ENCODE results near the gene DLX4. TPM values are rescaled to one million over a fixed set of nuclear protein-coding genes. Genes with fewer than 3 reads are reported as not detected.

DLX4 gene
- total RNA-seq, 4 donors from 2014 or later, result 0.13 to 0.67 TPM; not detected in 2

- H3K36me3 ChIP-seq, result no peaks in the 10 kb centered on the region
- no peak for TF ChIP-seq POLR2A (IDR thresholded peaks at IDR 0.05)
- TF ChIP-seq CTCF (IDR thresholded peaks at IDR 0.05), result no peak
- intact Hi-C loops (cut with DNase I), result no loop called here
- peaks cover 13 to 100% (median 53%) of the 10 kb centered on the region in 4 donors for H3K27me3 ChIP-seq
- no peak for DNase-seq
- no peaks in the 10 kb centered on the region for H3K9me3 ChIP-seq
- WGBS, 2 donors, result 7 to 22% methylated on average over 3 to 22 of the region's 35 CpGs
- peak overlapping the region in 2 of 4 donors; percentile 28 to 47 for H3K4me3 ChIP-seq
- H3K27ac ChIP-seq, result no peak overlapping the region
- H3K4me1 ChIP-seq, result peaks cover 25 to 54% (median 29%) of the 10 kb centered on the region in 3 donors
Measured at GRCh38 chr17:49971199-49971847, 2.3 kb downstream of the DLX4 start.

- Histone ChIP-seq H3K4me3 (peak overlapping the region in 2 of 4 donors; percentile 28 to 47), H3K27ac (no peak overlapping the region), H3K4me1 (peaks cover 25 to 61% (median 29%) of the 10 kb centered on the region in 3 donors), H3K9me3 (no peaks in the 10 kb centered on the region), H3K27me3 (peaks cover 9 to 100% (median 49%) of the 10 kb centered on the region in 4 donors), H3K36me3 (no peaks in the 10 kb centered on the region)
- intact Hi-C loops (cut with DNase I), result no loop called here
- no peak for DNase-seq
- WGBS, 2 donors, result 0 to 2% methylated on average over 13 to 14 of the region's 55 CpGs
- TF ChIP-seq CTCF (IDR thresholded peaks at IDR 0.05) (no peak), POLR2A (IDR thresholded peaks at IDR 0.05) (no peak)
Measured at GRCh38 chr17:49971848-49972485, 3.0 kb downstream of the DLX4 start.

- peak overlapping the region in 1 of 4 donors; percentile 47 for H3K4me3 ChIP-seq
- no peak for DNase-seq
Measured at GRCh38 chr17:49972486-49973270, 3.7 kb downstream of the DLX4 start.

GRCh38 chr17:49973271-49973615, 4.3 kb downstream of the DLX4 start:
- Histone ChIP-seq H3K36me3 (no peaks in the 10 kb centered on the region), H3K4me3 (no peak overlapping the region), H3K27me3 (peaks cover 9 to 96% (median 49%) of the 10 kb centered on the region in 4 donors), H3K27ac (no peak overlapping the region), H3K4me1 (peaks cover 28 to 68% (median 29%) of the 10 kb centered on the region in 3 donors), H3K9me3 (no peaks in the 10 kb centered on the region)
- WGBS, 2 donors, result 53 to 67% methylated on average over 1 to 2 of the region's 2 CpGs
- no peak for DNase-seq
- TF ChIP-seq CTCF (IDR thresholded peaks at IDR 0.05), result no peak
- TF ChIP-seq POLR2A (IDR thresholded peaks at IDR 0.05), result no peak
- intact Hi-C loops (cut with DNase I), result no loop called here

More at GRCh38 chr17:49972486-49973270, 3.7 kb downstream of the DLX4 start:
- peaks cover 9 to 98% (median 49%) of the 10 kb centered on the region in 4 donors for H3K27me3 ChIP-seq
- 45 to 61% methylated on average over 33 to 35 of the region's 57 CpGs for WGBS, 2 donors
- intact Hi-C loops (cut with DNase I), result no loop called here
- H3K9me3 ChIP-seq, result no peaks in the 10 kb centered on the region
- peaks cover 29 to 65% (median 30%) of the 10 kb centered on the region in 3 donors for H3K4me1 ChIP-seq
- no peak overlapping the region for H3K27ac ChIP-seq
- TF ChIP-seq POLR2A (IDR thresholded peaks at IDR 0.05), result no peak
- TF ChIP-seq CTCF (IDR thresholded peaks at IDR 0.05), result no peak
- no peaks in the 10 kb centered on the region for H3K36me3 ChIP-seq

Measured in esophagus squamous epithelium (tissue), 5 donors.